Measurements from ENCODE around the gene NANP. TPM values are rescaled to one million over a fixed set of nuclear protein-coding genes. Genes with fewer than 3 reads are reported as not detected.

The NANP gene
- total RNA-seq, 1 experiment from 2014 or later = 7.1 TPM

DNA sequence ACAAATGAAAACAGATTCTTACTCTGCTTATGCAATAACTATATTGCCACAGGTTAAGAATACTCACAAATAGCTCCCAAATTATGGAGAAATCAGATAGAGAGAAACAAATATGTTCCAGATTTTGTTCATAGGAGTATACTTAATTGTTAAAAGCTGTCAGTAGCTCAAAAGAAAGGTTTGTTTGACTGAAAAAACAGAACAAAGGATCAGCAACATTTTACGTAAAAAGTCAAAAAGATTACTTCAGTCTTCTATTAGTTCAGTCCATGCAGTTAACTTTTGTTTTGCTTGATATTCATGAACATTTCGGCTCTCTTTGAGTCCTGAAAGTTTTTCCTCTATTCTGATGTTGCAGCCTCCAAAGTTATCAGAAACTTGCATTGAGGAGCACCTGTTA lies 13.4 kb upstream of the NANP start:
- Histone ChIP-seq H2BK12ac (ENCODE audit: insufficient read length, low read depth, low read length) (no peak overlapping the region), H4K20me1 (ENCODE audit: control insufficient read depth, insufficient read depth, insufficient read length) (no peaks in the 10 kb centered on the region), H2BK5ac (ENCODE audit: insufficient read length, low read length) (no peak overlapping the region), H3K79me1 (ENCODE audit: insufficient read depth, low read depth, low read length, poor library complexity, severe bottlenecking) (no peaks in the 10 kb centered on the region), H3K27me3 (ENCODE audit: insufficient read depth, low read length) (no peaks in the 10 kb centered on the region), H3K4me1 (ENCODE audit: insufficient read depth, low read length) (no peaks in the 10 kb centered on the region; the same call in 1 of the 2 replicates), H3K23ac (ENCODE audit: insufficient read length, low read depth, low read length) (no peak overlapping the region), H3K56ac (ENCODE audit: insufficient read length, low read depth, low read length) (no peak overlapping the region), H3K9me3 (ENCODE audit: control insufficient read depth, low read depth, low read length) (no peaks in the 10 kb centered on the region), H3K23me2 (ENCODE audit: insufficient read length, low read depth, low read length, poor library complexity, severe bottlenecking) (no peaks in the 10 kb centered on the region), H4K5ac (ENCODE audit: insufficient read length, low read depth, low read length) (no peak overlapping the region), H2BK15ac (ENCODE audit: low read depth, low read length) (no peak overlapping the region), H3K79me2 (ENCODE audit: insufficient read depth, low read length) (no peaks in the 10 kb centered on the region), H2AK5ac (ENCODE audit: insufficient read length, low read length) (no peak overlapping the region), H3K14ac (ENCODE audit: insufficient read depth, low read length) (no peak overlapping the region), H3K18ac (ENCODE audit: insufficient read length, low read depth, low read length) (no peak overlapping the region), H2BK20ac (ENCODE audit: low read depth, low read length, poor library complexity, severe bottlenecking) (no peak overlapping the region), H3K9ac (ENCODE audit: extremely low read depth, insufficient read length, low read length) (no peak overlapping the region), H3T11ph (ENCODE audit: low read length) (no peak overlapping the region), H3K27ac (ENCODE audit: insufficient read length, low read depth, low read length) (no peak overlapping the region), H4K8ac (replicated peaks; ENCODE audit: insufficient read length, low read depth, low read length) (no peak overlapping the region), H3K4ac (ENCODE audit: low read depth, low read length) (no peak overlapping the region), H2AFZ (ENCODE audit: low read length) (no peak overlapping the region), H2BK120ac (ENCODE audit: low read depth, low read length, poor library complexity, severe bottlenecking) (no peak overlapping the region), H3K4me2 (ENCODE audit: insufficient read depth, insufficient read length, low read length) (no peak overlapping the region), H4K91ac (ENCODE audit: insufficient read length, low read depth, low read length) (no peak overlapping the region)
- peaks cover 40 to 46% (median 42%) of the 10 kb centered on the region in 3 experiments for H3K36me3 Mint-ChIP-seq (ENCODE audit: insufficient read depth in 1 of 3, low read depth in 3 of 3)
- TF ChIP-seq, protein P1, sequence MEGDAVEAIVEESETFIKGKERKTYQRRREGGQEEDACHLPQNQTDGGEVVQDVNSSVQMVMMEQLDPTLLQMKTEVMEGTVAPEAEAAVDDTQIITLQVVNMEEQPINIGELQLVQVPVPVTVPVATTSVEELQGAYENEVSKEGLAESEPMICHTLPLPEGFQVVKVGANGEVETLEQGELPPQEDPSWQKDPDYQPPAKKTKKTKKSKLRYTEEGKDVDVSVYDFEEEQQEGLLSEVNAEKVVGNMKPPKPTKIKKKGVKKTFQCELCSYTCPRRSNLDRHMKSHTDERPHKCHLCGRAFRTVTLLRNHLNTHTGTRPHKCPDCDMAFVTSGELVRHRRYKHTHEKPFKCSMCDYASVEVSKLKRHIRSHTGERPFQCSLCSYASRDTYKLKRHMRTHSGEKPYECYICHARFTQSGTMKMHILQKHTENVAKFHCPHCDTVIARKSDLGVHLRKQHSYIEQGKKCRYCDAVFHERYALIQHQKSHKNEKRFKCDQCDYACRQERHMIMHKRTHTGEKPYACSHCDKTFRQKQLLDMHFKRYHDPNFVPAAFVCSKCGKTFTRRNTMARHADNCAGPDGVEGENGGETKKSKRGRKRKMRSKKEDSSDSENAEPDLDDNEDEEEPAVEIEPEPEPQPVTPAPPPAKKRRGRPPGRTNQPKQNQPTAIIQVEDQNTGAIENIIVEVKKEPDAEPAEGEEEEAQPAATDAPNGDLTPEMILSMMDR (conservative IDR thresholded peaks at IDR 0.05) = no peak
- H3K27me3 Mint-ChIP-seq (ENCODE audit: low read depth) = no peaks in the 10 kb centered on the region
- H3K4me3 Mint-ChIP-seq = no peak overlapping the region
- H3K9me3 Mint-ChIP-seq = peaks cover 27 to 34% of the 10 kb centered on the region in 2 experiments
- peaks cover 6 to 10% of the 10 kb centered on the region in 2 experiments for H3K4me1 Mint-ChIP-seq
- no peak for DNase-seq
- no CpG with 5 or more reads among the region's 2 CpGs for WGBS (ENCODE audit: extremely low coverage, insufficient read length, low lambda C conversion rate)
- H3K27ac Mint-ChIP-seq = no peak overlapping the region
